Fibroblast of upper back skin (primary cell): ENCODE measurements around the gene DHX58.

Source experiments
- DNase-seq: peaks from one replicate; pipeline ENCODE4 v3.0.0-alpha.2; 2013

DHX58 gene

GRCh38 chr17:42109086-42109485, 3.4 kb downstream of the DHX58 start:
- DNase-seq = no peak

GRCh38 chr17:42107597-42108576, 4.6 kb downstream of the DHX58 start:
- peak; percentile 44 for DNase-seq

- DNase-seq = no peak
Measured at GRCh38 chr17:42107124-42107523, 5.4 kb downstream of the DHX58 start.

GRCh38 chr17:42106009-42106408, 6.5 kb downstream of the DHX58 start:
- DNase-seq = no peak

GRCh38 chr17:42104264-42104663, 8.2 kb downstream of the DHX58 start:
- DNase-seq = no peak

- DNase-seq = no peak
Measured at GRCh38 chr17:42103221-42103954, 9.1 kb downstream of the DHX58 start.

GRCh38 chr17:42101513-42102292, 10.8 kb downstream of the DHX58 start:
- peak; percentile 60 for DNase-seq

- DNase-seq = no peak
Measured at GRCh38 chr17:42098730-42099399, 13.6 kb downstream of the DHX58 start.

- DNase-seq = no peak
Measured at GRCh38 chr17:42097691-42098631, 14.6 kb downstream of the DHX58 start, which contains the start of gene ZNF385C. Gene ZNF385C (minus strand): TSS chr17:42098473. CDS start chr17:42063056, 35,417 bp downstream.

GRCh38 chr17:42096360-42097111, 16.0 kb downstream of the DHX58 start:
- no peak for DNase-seq

- no peak for DNase-seq
Measured at GRCh38 chr17:42094375-42095069, 18.0 kb downstream of the DHX58 start.

- no peak for DNase-seq
Measured at GRCh38 chr17:42092939-42093338, 19.6 kb downstream of the DHX58 start.

- DNase-seq = no peak
Measured at GRCh38 chr17:42090964-42091790, 21.3 kb downstream of the DHX58 start.

- DNase-seq = no peak
Measured at GRCh38 chr17:42088736-42089135, 23.8 kb downstream of the DHX58 start.

- DNase-seq = no peak
Measured at GRCh38 chr17:42087736-42088705, 24.5 kb downstream of the DHX58 start.

GRCh38 chr17:42087042-42087701, 25.3 kb downstream of the DHX58 start:
- no peak for DNase-seq
